MM.1S (cell line): ENCODE results near the gene TMEM214.

Experiments used
- EZH2 ChIP-seq: fragments of 300-600 bp; sonication (generic); optimal IDR thresholded peaks from 2 replicates; pipeline ENCODE3; 2017; ENCODE audit warnings: low read depth, mild to moderate bottlenecking, antibody characterized with exemption, low read length, mixed read lengths
- TF ChIP-seq, protein P1 (sequence below): fragments of 300-600 bp; sonication (generic); IDR thresholded peaks from 2 replicates; pipeline ENCODE4 v1.5.1; 2016; ENCODE audit warnings: antibody characterized with exemption, low read length, mixed read lengths

DNA sequence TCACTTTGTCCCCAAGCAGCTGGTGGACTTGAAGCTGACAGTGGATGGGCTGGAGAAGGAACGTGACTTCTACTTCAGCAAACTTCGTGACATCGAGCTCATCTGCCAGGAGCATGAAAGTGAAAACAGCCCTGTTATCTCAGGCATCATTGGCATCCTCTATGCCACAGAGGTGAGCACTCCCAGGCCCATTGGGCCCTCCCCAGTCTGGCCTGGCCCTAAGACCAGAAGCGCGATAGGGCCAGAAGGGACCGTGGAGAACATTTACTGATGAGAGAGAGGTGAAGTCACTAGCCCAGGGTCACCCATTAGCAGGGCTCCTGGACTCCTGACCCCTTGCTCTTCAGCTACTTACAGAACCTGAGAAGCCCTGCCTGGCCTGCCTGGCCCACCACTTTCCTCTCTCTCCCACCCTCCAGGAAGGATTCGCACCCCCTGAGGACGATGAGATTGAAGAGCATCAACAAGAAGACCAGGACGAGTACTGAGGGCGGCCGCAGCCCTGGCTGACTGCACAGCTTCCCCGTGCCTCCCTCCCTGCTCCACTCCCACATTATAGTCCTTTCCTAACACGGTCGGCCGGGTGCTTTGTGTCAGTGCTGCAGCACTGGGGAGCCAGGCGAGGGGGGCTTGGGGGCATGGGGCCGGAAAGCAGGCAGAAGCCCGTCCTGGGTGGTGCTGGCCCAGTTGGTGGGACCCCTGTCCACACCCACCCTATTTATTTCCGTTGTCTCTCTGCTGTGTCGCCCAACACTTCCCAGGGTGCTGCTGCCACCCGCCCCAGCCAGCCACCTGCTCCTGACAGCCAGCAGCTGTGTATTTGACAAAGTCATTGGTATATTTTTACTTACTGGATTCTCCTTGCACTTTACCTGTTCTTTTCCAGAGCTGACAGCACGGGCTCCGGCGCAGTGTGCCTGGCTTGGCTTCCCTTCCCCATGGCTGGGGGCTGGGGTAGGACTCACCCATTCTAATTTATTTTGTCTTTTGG lies 6.6 kb upstream of the TMEM214 start:
- TF ChIP-seq, protein P1, sequence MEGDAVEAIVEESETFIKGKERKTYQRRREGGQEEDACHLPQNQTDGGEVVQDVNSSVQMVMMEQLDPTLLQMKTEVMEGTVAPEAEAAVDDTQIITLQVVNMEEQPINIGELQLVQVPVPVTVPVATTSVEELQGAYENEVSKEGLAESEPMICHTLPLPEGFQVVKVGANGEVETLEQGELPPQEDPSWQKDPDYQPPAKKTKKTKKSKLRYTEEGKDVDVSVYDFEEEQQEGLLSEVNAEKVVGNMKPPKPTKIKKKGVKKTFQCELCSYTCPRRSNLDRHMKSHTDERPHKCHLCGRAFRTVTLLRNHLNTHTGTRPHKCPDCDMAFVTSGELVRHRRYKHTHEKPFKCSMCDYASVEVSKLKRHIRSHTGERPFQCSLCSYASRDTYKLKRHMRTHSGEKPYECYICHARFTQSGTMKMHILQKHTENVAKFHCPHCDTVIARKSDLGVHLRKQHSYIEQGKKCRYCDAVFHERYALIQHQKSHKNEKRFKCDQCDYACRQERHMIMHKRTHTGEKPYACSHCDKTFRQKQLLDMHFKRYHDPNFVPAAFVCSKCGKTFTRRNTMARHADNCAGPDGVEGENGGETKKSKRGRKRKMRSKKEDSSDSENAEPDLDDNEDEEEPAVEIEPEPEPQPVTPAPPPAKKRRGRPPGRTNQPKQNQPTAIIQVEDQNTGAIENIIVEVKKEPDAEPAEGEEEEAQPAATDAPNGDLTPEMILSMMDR = no peak
- no peak for TF ChIP-seq EZH2
